H1 (cell line): ENCODE measurements around the gene MIEN1. TPM values are rescaled to one million over a fixed set of nuclear protein-coding genes. Genes with fewer than 3 reads are reported as not detected.

Experiments used
- CTCF ChIA-PET: fragments of 300-600 bp; sonication (Branson Sonifier 250); formaldehyde crosslinking; loops from one replicate; lab custom pipeline; 2021; ENCODE audit not compliant: partially characterized antibody; lab: Charles Lee
- POLR2A ChIA-PET: fragments of 300-600 bp; sonication (Branson Sonifier 250); formaldehyde crosslinking; loops from one replicate; lab custom pipeline; 2021; ENCODE audit warnings: inconsistent platforms; ENCODE audit not compliant: partially characterized antibody; lab: Charles Lee
- DNase-seq, 2 experiments: peaks; one replicate each; pipeline versions ENCODE4 v3.0.0 to v3.0.0-alpha.2; 2010 to 2022; ENCODE audit warnings: low spot score in 2 of 2, low read depth in 1 of 2, mixed read lengths in 1 of 2
- FAIRE-seq: peaks from 2 replicates; lab custom pipeline; 2011; peaks lifted over from hg19 to GRCh38; lab: Jason Lieb, UNC
- H2AFZ ChIP-seq: 2 replicates; pipeline ENCODE4 v1.8.1; 2012; ENCODE audit warnings: low read length, inconsistent platforms
- H2AK5ac ChIP-seq: 2 replicates; pipeline ENCODE4 v1.6.1; 2013; ENCODE audit warnings: low read depth, low read length
- H2BK120ac ChIP-seq: replicated peaks from 2 replicates; pipeline ENCODE3; 2013; ENCODE audit warnings: low read depth, low read length, inconsistent platforms
- H2BK12ac ChIP-seq: 2 replicates; pipeline ENCODE4 v1.6.1; 2013; ENCODE audit warnings: low read depth, low read length
- H2BK15ac ChIP-seq: 2 replicates; pipeline ENCODE4 v1.6.1; 2013; ENCODE audit warnings: low read length
- H2BK20ac ChIP-seq: 2 replicates; pipeline ENCODE4 v1.6.1; 2013; ENCODE audit warnings: low read length
- H2BK5ac ChIP-seq: 2 replicates; pipeline ENCODE4 v1.6.1; 2013; ENCODE audit warnings: low read depth, low read length
- H3K14ac ChIP-seq: 2 replicates; pipeline ENCODE4 v1.6.1; 2013; ENCODE audit warnings: inconsistent platforms; ENCODE audit not compliant: insufficient read length
- H3K18ac ChIP-seq: 2 replicates; pipeline ENCODE4 v1.6.1; 2013; ENCODE audit warnings: low read length; ENCODE audit errors: extremely low read depth
- H3K23ac ChIP-seq: 2 replicates; pipeline ENCODE4 v1.6.1; 2013; ENCODE audit warnings: inconsistent platforms; ENCODE audit not compliant: insufficient read length
- H3K23me2 ChIP-seq: 2 replicates; pipeline ENCODE4 v1.6.1; 2013; ENCODE audit warnings: low read depth, low read length
- H3K27ac ChIP-seq: 2 replicates; pipeline ENCODE4 v1.6.1; 2011; ENCODE audit warnings: low read depth, low read length, inconsistent platforms
- H3K27me3 ChIP-seq, 4 experiments: replicated peaks in 1 of 4; 1 replicate in 1 of 4; 2 replicates in 3 of 4; pipeline versions ENCODE4 v1.6.1 to v1.8.1; 2011 to 2013; ENCODE audit warnings: low read length in 3 of 4, mild to moderate bottlenecking in 3 of 4, inconsistent platforms in 2 of 4, mixed read lengths in 2 of 4, moderate library complexity in 1 of 4; ENCODE audit not compliant: control insufficient read depth in 3 of 4, insufficient read depth in 3 of 4; ENCODE audit errors: extremely low read depth in 1 of 4
- H3K36me3 ChIP-seq, 4 experiments: 2 replicates each; pipeline versions ENCODE4 v1.6.1 to v1.8.1; 2011 to 2013; ENCODE audit warnings: mild to moderate bottlenecking in 4 of 4, low read length in 3 of 4, moderate library complexity in 2 of 4, control low read depth in 1 of 4, inconsistent platforms in 1 of 4; ENCODE audit not compliant: insufficient read depth in 4 of 4, control insufficient read depth in 2 of 4
- H3K4ac ChIP-seq: replicated peaks from 2 replicates; pipeline ENCODE3; 2013; ENCODE audit warnings: low read length, low read depth, mixed read lengths, inconsistent platforms; ENCODE audit not compliant: insufficient read length
- H3K4me1 ChIP-seq, 4 experiments: replicated peaks in 1 of 4; 1 replicate in 1 of 4; 2 replicates in 3 of 4; pipeline versions ENCODE4 v1.6.1 to v1.8.1; 2011 to 2013; ENCODE audit warnings: low read length in 3 of 4, inconsistent platforms in 2 of 4, mixed read lengths in 1 of 4; ENCODE audit not compliant: insufficient read depth in 4 of 4, control insufficient read depth in 3 of 4
- H3K4me2 ChIP-seq, 2 experiments: 2 replicates each; pipeline versions ENCODE4 v1.6.1 to v1.8.1; 2011 to 2013; ENCODE audit warnings: low read depth in 2 of 2, low read length in 2 of 2, control low read depth in 1 of 2, inconsistent platforms in 1 of 2, mild to moderate bottlenecking in 1 of 2; ENCODE audit not compliant: insufficient read depth in 1 of 2
- H3K4me3 ChIP-seq, 4 experiments: fragments of 200-600, 300-600 bp in 1 of 4; sonication (generic), shearing (Covaris generic), sonication (Bioruptor Twin) in 1 of 4; 2 replicates each; pipeline versions ENCODE4 v1.5.1 to v1.8.1; 2011 to 2016; ENCODE audit warnings: low read length in 4 of 4, low read depth in 3 of 4, control low read depth in 2 of 4, inconsistent platforms in 2 of 4, mild to moderate bottlenecking in 2 of 4, mixed read lengths in 1 of 4, moderate library complexity in 1 of 4; ENCODE audit not compliant: insufficient read depth in 2 of 4; ENCODE audit errors: extremely low read depth in 1 of 4
- H3K56ac ChIP-seq: replicated peaks from 2 replicates; pipeline ENCODE3; 2013; ENCODE audit warnings: low read depth, mild to moderate bottlenecking, mixed read lengths, low read length, inconsistent platforms; ENCODE audit not compliant: insufficient read length
- H3K79me1 ChIP-seq: 2 replicates; pipeline ENCODE4 v1.6.1; 2013; ENCODE audit warnings: low read depth, low read length, control low read depth
- H3K79me2 ChIP-seq, 2 experiments: 2 replicates each; pipeline versions ENCODE4 v1.6.1 to v1.8.1; 2012 to 2013; ENCODE audit warnings: low read length in 2 of 2, mild to moderate bottlenecking in 2 of 2, inconsistent platforms in 1 of 2; ENCODE audit not compliant: insufficient read depth in 2 of 2, control insufficient read depth in 1 of 2
- H3K9ac ChIP-seq, 4 experiments: replicated peaks in 1 of 4; 1 replicate in 1 of 4; 2 replicates in 3 of 4; pipeline versions ENCODE4 v1.6.1 to v1.8.1; 2011 to 2013; ENCODE audit warnings: low read depth in 3 of 4, low read length in 3 of 4, control low read depth in 2 of 4, mild to moderate bottlenecking in 2 of 4, moderate library complexity in 2 of 4, inconsistent platforms in 1 of 4; ENCODE audit errors: extremely low read depth in 1 of 4
- H3K9me3 ChIP-seq, 2 experiments: 2 replicates each; pipeline versions ENCODE4 v1.6.1 to v1.8.1; 2012 to 2013; ENCODE audit warnings: mild to moderate bottlenecking in 2 of 2, moderate library complexity in 2 of 2, control low read depth in 1 of 2, inconsistent platforms in 1 of 2, low read depth in 1 of 2, low read length in 1 of 2, mixed read lengths in 1 of 2; ENCODE audit not compliant: insufficient read depth in 2 of 2
- H4K20me1 ChIP-seq, 2 experiments: replicated peaks in 1 of 2; 2 replicates each; pipeline versions ENCODE3 to v1.8.1; 2011 to 2013; ENCODE audit warnings: inconsistent platforms in 2 of 2, low read length in 2 of 2, mild to moderate bottlenecking in 1 of 2; ENCODE audit not compliant: insufficient read depth in 2 of 2, control insufficient read depth in 1 of 2
- H4K5ac ChIP-seq: 2 replicates; pipeline ENCODE4 v1.6.1; 2013; ENCODE audit warnings: low read length, low read depth, mixed read lengths, inconsistent platforms; ENCODE audit not compliant: insufficient read length
- H4K8ac ChIP-seq: 2 replicates; pipeline ENCODE4 v1.8.0; 2013; ENCODE audit warnings: mild to moderate bottlenecking, moderate library complexity, low read length, inconsistent platforms; ENCODE audit not compliant: insufficient read depth; ENCODE audit errors: extremely low read depth
- H4K91ac ChIP-seq: replicated peaks from 2 replicates; pipeline ENCODE3; 2013; ENCODE audit warnings: low read length, mixed read lengths, inconsistent platforms; ENCODE audit not compliant: insufficient read length
- BCL11A ChIP-seq, 2 experiments: IDR thresholded peaks; one replicate each; pipeline ENCODE4 v1.6.1; 2011; ENCODE audit warnings: low read depth in 2 of 2, low read length in 2 of 2, mild to moderate bottlenecking in 2 of 2
- CTBP2 ChIP-seq: IDR thresholded peaks from 2 replicates; pipeline ENCODE4 v1.7.0; 2011; ENCODE audit warnings: borderline replicate concordance, mild to moderate bottlenecking, moderate library complexity, mixed read lengths, low read length; ENCODE audit not compliant: insufficient read depth, insufficient read length
- GTF2F1 ChIP-seq: IDR thresholded peaks from 2 replicates; pipeline ENCODE4 v1.6.1; 2012; ENCODE audit warnings: low read depth, low read length, improper control_type of control experiment, borderline replicate concordance
- JUND ChIP-seq: IDR thresholded peaks from 2 replicates; pipeline ENCODE4 v1.6.1; 2011; ENCODE audit warnings: mild to moderate bottlenecking, improper control_type of control experiment, low read length
- MAFK ChIP-seq: IDR thresholded peaks from 2 replicates; pipeline ENCODE4 v1.6.1; 2012; ENCODE audit warnings: low read depth, mild to moderate bottlenecking, improper control_type of control experiment, low read length
- PHF8 ChIP-seq: fragments of 200-600 bp; sonication (generic); conservative IDR thresholded peaks from 2 replicates; pipeline ENCODE4 v1.7.1; 2012; ENCODE audit warnings: low read depth, mild to moderate bottlenecking, inconsistent platforms, low read length, moderate library complexity
- POLR2AphosphoS5 ChIP-seq: IDR thresholded peaks from 2 replicates; pipeline ENCODE4 v1.6.1; 2011; ENCODE audit warnings: low read depth, low read length
- POU5F1 ChIP-seq: IDR thresholded peaks from 2 replicates; pipeline ENCODE4 v1.6.1; 2011; ENCODE audit warnings: low read depth, mild to moderate bottlenecking, low read length, moderate library complexity
- SP4 ChIP-seq: IDR thresholded peaks from 2 replicates; pipeline ENCODE4 v1.6.1; 2012; ENCODE audit warnings: low read length, inconsistent platforms
- SRF ChIP-seq: IDR thresholded peaks from 2 replicates; pipeline ENCODE4 v1.6.1; 2011; ENCODE audit warnings: mild to moderate bottlenecking, low read depth, low read length, moderate library complexity
- SUZ12 ChIP-seq: fragments of 200-600 bp; sonication (generic); IDR thresholded peaks from 2 replicates; pipeline ENCODE4 v1.6.1; 2012; ENCODE audit warnings: mild to moderate bottlenecking, inconsistent platforms, low read length, moderate library complexity, mixed read lengths
- TAF1 ChIP-seq: IDR thresholded peaks from 2 replicates; pipeline ENCODE4 v1.6.1; 2011; ENCODE audit warnings: mild to moderate bottlenecking, low read depth, low read length
- ZNF274 ChIP-seq: IDR thresholded peaks from 2 replicates; pipeline ENCODE4 v1.7.0; 2012; ENCODE audit warnings: low read length, borderline replicate concordance; ENCODE audit errors: extremely low read depth
- WGBS, 2 experiments: shearing (Covaris generic) in 1 of 2; methylation state at CpG; one replicate each; pipeline versions ENCODE4 v1.1.6 to v1.1.7; 2013 to 2015; ENCODE audit warnings: low lambda C conversion rate in 2 of 2, mixed read lengths in 2 of 2, inconsistent platforms in 1 of 2, low coverage in 1 of 2, missing lambda C conversion rate in 1 of 2; ENCODE audit not compliant: insufficient replicate concordance in 2 of 2, insufficient coverage in 1 of 2, insufficient read length in 1 of 2; ENCODE audit errors: extremely low coverage in 1 of 2, missing lambda C conversion rate in 1 of 2; 5-methylcytosine and 5-hydroxymethylcytosine counted together
- polyA plus RNA-seq, 7 experiments: library from polyadenylated mRNA; depleted of rRNA in 3 of 7; stranded (reverse) in 5 of 7; unstranded in 2 of 7; fragments of >200 nt in 5 of 7; fragments of 200-250 nt in 2 of 7; gene quantifications; 1 replicate in 5 of 7; 2 replicates in 1 of 7; 4 replicates in 1 of 7; pipeline versions ENCODE4 v1.2.1 to v1.2.3, GENCODE V29; 2011 to 2013; ENCODE audit warnings: missing spikeins in 2 of 7, mixed read lengths in 2 of 7
- total RNA-seq: library from RNA; stranded (reverse); fragmentation: NEBNext Ultra II Directional; extraction: Animal tissue kit (Norgen Biotek cat#: 25700); gene quantifications from 2 replicates; pipeline ENCODE4 v1.2.1, GENCODE V29; 2021

MIEN1 gene
- total and polyA plus RNA-seq, 2 of the 8 experiments (the other 6 are each of a cell fraction or from before 2014, with no cell fraction given), result 29.6 to 54.9 TPM

GRCh38 chr17:39719563-39720355 lies 10.6 kb downstream of the MIEN1 start:
- Histone ChIP-seq H3K4me1 (peaks cover 0 to 7% (median 4%) of the 10 kb centered on the region in 4 experiments; a peak in 6 of 7 replicates), H3K23ac (no peak overlapping the region)
- no peak for TF ChIP-seq TAF1
- TF ChIP-seq CTBP2, result no peak
- TF ChIP-seq BCL11A (IDR thresholded peaks at IDR 0.05; ENCODE audit: low read depth in 2 of 2, low read length in 2 of 2), result no peak
- TF ChIP-seq ZNF274, result no peak
- no peak for TF ChIP-seq SP4
- TF ChIP-seq POU5F1, result no peak
- no peak for TF ChIP-seq JUND
- no peak for TF ChIP-seq GTF2F1
- TF ChIP-seq SUZ12, result no peak
- no peak for TF ChIP-seq SRF
- TF ChIP-seq MAFK, result no peak
- no peak for TF ChIP-seq PHF8
- no peak for TF ChIP-seq POLR2AphosphoS5

More at GRCh38 chr17:39719563-39720355, 10.6 kb downstream of the MIEN1 start:
- H2AK5ac ChIP-seq, result no peak overlapping the region
- no peaks in the 10 kb centered on the region for H3K23me2 ChIP-seq
- no peak overlapping the region for H2BK20ac ChIP-seq
- no peak overlapping the region for H3K14ac ChIP-seq
- ChIA-PET CTCF (interaction anchor here (0.6 to 3.3 kb wide), 14 partner anchors 9 to 142 kb away, joined by 3 to 28 read pairs (median 4); partner anchors contain the start of genes MIEN1 and PNMT), POLR2A (interaction anchor here (0.8 to 3.8 kb wide), 10 partner anchors 9 to 48 kb away, joined by 3 to 34 read pairs (median 4); partner anchors contain the start of genes ERBB2, MIEN1 and PGAP3)
- H3K27me3 ChIP-seq, result no peaks in the 10 kb centered on the region
- no peak overlapping the region for H2BK5ac ChIP-seq
- no peak overlapping the region; the same call in 1 of the 2 replicates for H4K8ac ChIP-seq
- H3K4ac ChIP-seq, result no peak overlapping the region
- H3K27ac ChIP-seq, result no peak overlapping the region
- H3K79me2 ChIP-seq, result no peaks in the 10 kb centered on the region; a peak in 1 of 4 replicates
- no peaks in the 10 kb centered on the region for H3K9me3 ChIP-seq
- H2BK12ac ChIP-seq, result no peak overlapping the region
- peaks cover 38 to 80% (median 63%) of the 10 kb centered on the region in 4 experiments for H3K36me3 ChIP-seq
- DNase-seq, result no peak
- H4K91ac ChIP-seq, result no peak overlapping the region
- no peak overlapping the region for H4K5ac ChIP-seq
- FAIRE-seq, result no peak
- H3K9ac ChIP-seq, result no peak overlapping the region
- H3K4me3 ChIP-seq, result no peak overlapping the region
- H3K79me1 ChIP-seq, result peaks cover 2% of the 10 kb centered on the region
- H4K20me1 ChIP-seq, result peaks cover 10 to 13% of the 10 kb centered on the region in 2 experiments
- no peak overlapping the region for H2BK15ac ChIP-seq
- H3K4me2 ChIP-seq, result no peak overlapping the region
- WGBS, 2 experiments, result 92% methylated on average over 7 of the region's 7 CpGs; no CpG with 5 or more reads in 1 of the 2 experiments
- H2AFZ ChIP-seq, result no peak overlapping the region
- no peak overlapping the region for H2BK120ac ChIP-seq
- no peak overlapping the region for H3K56ac ChIP-seq
- H3K18ac ChIP-seq, result no peak overlapping the region
